HepG2 (cell line): ENCODE results near the gene SRSF8. TPM values are rescaled to one million over a fixed set of nuclear protein-coding genes. Genes with fewer than 3 reads are reported as not detected.

ENCODE experiments used
- ATAC-seq: fragments of 200-7000 bp; cut with Tn5 transposase; 3 replicates; pipeline ENCODE4 v1.9.1; 2020; ENCODE audit warnings: mild to moderate bottlenecking, moderate library complexity
- Bru-seq: library from RNA; stranded (reverse); fragments of 400-500 nt; gene quantifications from one replicate; lab custom pipeline; 2021; lab: Mats Ljungman, UMichigan
- BruChase-seq, 2 experiments: library from RNA; stranded (reverse); fragments of 400-500 nt; gene quantifications; one replicate each; lab custom pipeline; 2021; lab: Mats Ljungman, UMichigan
- BruUV-seq: library from RNA; stranded (reverse); fragments of 400-500 nt; replicated peaks from 2 replicates; lab custom pipeline; 2021; lab: Mats Ljungman, UMichigan
- CTCF ChIA-PET: fragments of 300-600 bp; formaldehyde crosslinking; extraction: SDS; loops from one replicate; lab custom pipeline; 2021; ENCODE audit warnings: low total read pairs, inconsistent platforms, low intra/inter-chr PET ratio; lab: Yijun Ruan, JAX
- POLR2A ChIA-PET: fragments of 350-600 bp; sonication (Branson Sonifier 250); formaldehyde crosslinking; loops from one replicate; lab custom pipeline; 2020; ENCODE audit warnings: antibody characterized with exemption, inconsistent platforms; lab: Yijun Ruan, JAX
- DNase-seq: peaks from one replicate; pipeline ENCODE4 v3.0.0-alpha.2; 2015; ENCODE audit warnings: low spot score
- FAIRE-seq: peaks from 3 replicates; lab custom pipeline; 2011; peaks lifted over from hg19 to GRCh38; lab: Jason Lieb, UNC
- H2AFZ ChIP-seq: one replicate; pipeline ENCODE4 v1.6.1; 2011; ENCODE audit warnings: low read length, inconsistent platforms
- H3K27ac ChIP-seq: fragments of 300-600 bp; 3 replicates; pipeline ENCODE4 v1.8.0; 2011; ENCODE audit warnings: mixed run types, mild to moderate bottlenecking, mixed read lengths, low read length, inconsistent platforms; ENCODE audit not compliant: insufficient read depth; ENCODE audit errors: extremely low read length
- H3K27me3 ChIP-seq, 2 experiments: fragments of 200-600 bp in 1 of 2; 2 replicates in 1 of 2; 3 replicates in 1 of 2; pipeline versions ENCODE4 v1.6.0 to v1.8.0; 2011; ENCODE audit warnings: low read length in 2 of 2, mild to moderate bottlenecking in 2 of 2, moderate library complexity in 2 of 2, inconsistent platforms in 1 of 2; ENCODE audit not compliant: insufficient read depth in 2 of 2, control insufficient read depth in 1 of 2
- H3K36me3 ChIP-seq, 2 experiments: fragments of 200-600 bp in 1 of 2; replicated peaks in 1 of 2; 2 replicates in 1 of 2; 3 replicates in 1 of 2; pipeline versions ENCODE4 v1.5.1 to v1.8.0; 2011; ENCODE audit warnings: low read length in 2 of 2, inconsistent platforms in 1 of 2; ENCODE audit not compliant: insufficient read depth in 2 of 2, control insufficient read depth in 1 of 2
- H3K4me1 ChIP-seq: 2 replicates; pipeline ENCODE4 v1.5.1; 2012; ENCODE audit warnings: low read length, inconsistent platforms; ENCODE audit not compliant: insufficient read depth
- H3K4me2 ChIP-seq: 2 replicates; pipeline ENCODE4 v1.6.0; 2011; ENCODE audit warnings: low read depth, low read length, inconsistent platforms
- H3K4me3 ChIP-seq, 3 experiments: fragments of 200-600 bp in 1 of 3; sonication (generic), shearing (Covaris generic) in 1 of 3; replicated peaks in 1 of 3; 2 replicates each; pipeline ENCODE4 v1.5.1; 2011 to 2016; ENCODE audit warnings: low read length in 3 of 3, inconsistent platforms in 2 of 3, low read depth in 2 of 3, mild to moderate bottlenecking in 2 of 3, control low read depth in 1 of 3, mixed read lengths in 1 of 3; ENCODE audit not compliant: insufficient read depth in 1 of 3
- H3K79me2 ChIP-seq: one replicate; pipeline ENCODE4 v1.6.1; 2011; ENCODE audit warnings: low read length, inconsistent platforms; ENCODE audit not compliant: insufficient read depth
- H3K9ac ChIP-seq: 2 replicates; pipeline ENCODE4 v1.6.0; 2011; ENCODE audit warnings: mild to moderate bottlenecking, low read depth, low read length, inconsistent platforms; ENCODE audit not compliant: insufficient read depth
- H3K9me3 ChIP-seq: 2 replicates; pipeline ENCODE4 v1.5.1; 2012; ENCODE audit warnings: mild to moderate bottlenecking, low read length
- H4K20me1 ChIP-seq: 2 replicates; pipeline ENCODE4 v1.6.0; 2011; ENCODE audit warnings: inconsistent platforms, mild to moderate bottlenecking, low read length, moderate library complexity; ENCODE audit not compliant: insufficient read depth
- FOXK1 ChIP-seq: sonication (generic); formaldehyde crosslinking; IDR thresholded peaks from 2 replicates; pipeline ENCODE4 v1.4.0; 2020; ENCODE audit warnings: low read depth, missing genetic modification reagents, borderline replicate concordance
- POLR2A ChIP-seq, 2 experiments: IDR thresholded peaks; 2 replicates each; pipeline ENCODE4 v1.6.1; 2011; ENCODE audit warnings: low read depth in 2 of 2, low read length in 2 of 2, mild to moderate bottlenecking in 1 of 2, moderate library complexity in 1 of 2; ENCODE audit not compliant: insufficient read depth in 1 of 2
- SMYD3 ChIP-seq: sonication (generic); formaldehyde crosslinking; IDR thresholded peaks from 2 replicates; pipeline ENCODE4 v1.8.1; 2023; ENCODE audit warnings: mild to moderate bottlenecking, missing genetic modification reagents
- SRY ChIP-seq: sonication (generic); formaldehyde crosslinking; IDR thresholded peaks from 2 replicates; pipeline ENCODE4 v1.8.0; 2022; ENCODE audit warnings: mild to moderate bottlenecking, missing genetic modification reagents
- ZNF264 ChIP-seq: sonication (generic); formaldehyde crosslinking; IDR thresholded peaks from 2 replicates; pipeline ENCODE4 v1.4.0; 2020; ENCODE audit warnings: missing genetic modification reagents
- ZSCAN5A ChIP-seq: sonication (generic); formaldehyde crosslinking; IDR thresholded peaks from 2 replicates; pipeline ENCODE4 v1.8.0; 2022; ENCODE audit warnings: mild to moderate bottlenecking, missing genetic modification reagents, borderline replicate concordance
- WGBS: methylation state at CpG from one replicate; pipeline ENCODE4 v1.1.6; 2017; ENCODE audit warnings: low lambda C conversion rate; 5-methylcytosine and 5-hydroxymethylcytosine counted together
- in situ Hi-C: cut with HindIII; loops from 2 replicates; pipeline ENCODE4 v1.10.0; 2017; ENCODE audit warnings: low pct_unique_long_range_greater_than_20kb; ENCODE audit not compliant: extremely low pct_ligation_motif_present
- intact Hi-C: fragments of 100-400 bp; cut with micrococcal nuclease; formaldehyde crosslinking; loops from one replicate; pipeline ENCODE4 v1.10.0; 2022; ENCODE audit not compliant: unreplicated experiment
- long read RNA-seq, 2 experiments: library from RNA in 1 of 2; library from polyadenylated mRNA in 1 of 2; stranded (forward) in 1 of 2; unstranded in 1 of 2; transcript quantifications; one replicate each; pipeline ENCODE4 v2.0.0, GENCODE V29; 2019 to 2022
- polyA minus RNA-seq, 3 experiments: library from RNA; depleted of rRNA, polyadenylated mRNA; stranded (reverse); fragments of >200 nt; gene quantifications; 2 replicates each; pipeline ENCODE4 v1.2.3, GENCODE V29; 2011; ENCODE audit warnings: low replicate concordance in 1 of 3
- polyA plus RNA-seq, 8 experiments: library from polyadenylated mRNA; depleted of rRNA in 3 of 8; stranded (reverse) in 7 of 8; unstranded in 1 of 8; fragments of >200 nt; fragmentation: Illumina TruSeq in 4 of 8; extraction: Trizol in 4 of 8; gene quantifications; 2 replicates each; pipeline versions ENCODE4 v1.2.1 to v1.2.3, GENCODE V29; 2011 to 2016; ENCODE audit warnings: low read depth in 4 of 8, missing spikeins in 1 of 8, mixed read lengths in 1 of 8; ENCODE audit not compliant: insufficient read depth in 1 of 8
- total RNA-seq, 5 experiments: library from RNA; depleted of rRNA; stranded (reverse); fragments of >200 nt; fragmentation: Illumina TruSeq; extraction: Trizol; gene quantifications; 2 replicates each; pipeline ENCODE4 v1.2.3, GENCODE V29; 2016; ENCODE audit warnings: low read depth in 1 of 5
- TF ChIP-seq, protein P1 (sequence below): sonication (generic); formaldehyde crosslinking; IDR thresholded peaks from 2 replicates; pipeline ENCODE4 v1.4.0; 2020; ENCODE audit warnings: mild to moderate bottlenecking, missing genetic modification reagents
- TF ChIP-seq, protein P2 (sequence below): sonication (generic); formaldehyde crosslinking; IDR thresholded peaks from 2 replicates; pipeline ENCODE4 v1.8.0; 2022; ENCODE audit warnings: mild to moderate bottlenecking, missing genetic modification reagents
- TF ChIP-seq, protein P3 (sequence below): sonication (generic); formaldehyde crosslinking; IDR thresholded peaks from 2 replicates; pipeline ENCODE4 v1.4.0; 2020; ENCODE audit warnings: missing genetic modification reagents
- TF ChIP-seq, protein P4 (sequence below): sonication (generic); formaldehyde crosslinking; IDR thresholded peaks from 2 replicates; pipeline ENCODE4 v1.8.1; 2023; ENCODE audit warnings: mild to moderate bottlenecking, missing genetic modification reagents, borderline replicate concordance

Gene SRSF8
- total RNA-seq (2016; rRNA removed; fragmentation: Illumina TruSeq; extraction: Trizol) = 25.8 and 33.0 TPM in 2 replicates
- 9.6 and 12.2 TPM in 2 replicates for total RNA-seq (2016; cell fraction: cytosol; rRNA removed; fragmentation: Illumina TruSeq; extraction: Trizol; ENCODE audit: low read depth)
- 23.0 and 30.3 TPM in 2 replicates for total RNA-seq (2016; cell fraction: insoluble cytoplasmic fraction; rRNA removed; fragmentation: Illumina TruSeq; extraction: Trizol)
- total RNA-seq (2016; cell fraction: membrane; rRNA removed; fragmentation: Illumina TruSeq; extraction: Trizol) = 27.0 and 27.8 TPM in 2 replicates
- total RNA-seq (2016; cell fraction: nucleus; rRNA removed; fragmentation: Illumina TruSeq; extraction: Trizol) = 15.5 and 15.9 TPM in 2 replicates
- polyA plus RNA-seq (2011; rRNA removed) = 21.8 and 22.2 TPM in 2 replicates
- 13.2 and 19.2 TPM in 2 replicates for polyA plus RNA-seq (2011; cell fraction: cytosol; rRNA removed)
- polyA plus RNA-seq (2011; cell fraction: nucleus; rRNA removed) = 10.1 and 13.8 TPM in 2 replicates
- polyA plus RNA-seq (2012) = 22.3 and 23.1 TPM in 2 replicates
- 15.5 and 15.7 TPM in 2 replicates for polyA plus RNA-seq (2016; cell fraction: cytosol; fragmentation: Illumina TruSeq; extraction: Trizol; ENCODE audit: low read depth)
- polyA plus RNA-seq (2016; cell fraction: insoluble cytoplasmic fraction; fragmentation: Illumina TruSeq; extraction: Trizol; ENCODE audit: low read depth) = 39.8 and 40.4 TPM in 2 replicates
- polyA plus RNA-seq (2016; cell fraction: membrane; fragmentation: Illumina TruSeq; extraction: Trizol; ENCODE audit: low read depth) = 26.1 and 26.7 TPM in 2 replicates
- polyA plus RNA-seq (2016; cell fraction: nucleus; fragmentation: Illumina TruSeq; extraction: Trizol; ENCODE audit: insufficient read depth, low read depth) = 25.6 and 28.8 TPM in 2 replicates
- polyA minus RNA-seq (2011; rRNA and poly(A)+ RNA removed; ENCODE audit: low replicate concordance) = 18.5 and 20.8 TPM in 2 replicates
- polyA minus RNA-seq (2011; cell fraction: cytosol; rRNA and poly(A)+ RNA removed) = 8.7 and 9.5 TPM in 2 replicates
- 11.7 and 14.9 TPM in 2 replicates for polyA minus RNA-seq (2011; cell fraction: nucleus; rRNA and poly(A)+ RNA removed)
- percentile 94 among the genes with signal in this experiment for Bru-seq, nascent RNA
- percentile 98 among the genes with signal in this experiment for BruChase-seq, experiment 1, labeled RNA remaining after a 6-hour chase
- BruChase-seq, experiment 2, labeled RNA remaining after a 2-hour chase = percentile 97 among the genes with signal in this experiment
- long read RNA-seq, experiment 1, full-length matches to known transcripts = 31 of 33 reads
- long read RNA-seq, experiment 1, partial matches to known transcripts = 0 of 33 reads
- long read RNA-seq, experiment 1, other reads (novel, unspliced or antisense) = 2 of 33 reads
- long read RNA-seq, experiment 2, full-length matches to known transcripts = 58 of 59 reads
- long read RNA-seq, experiment 2, partial matches to known transcripts = 0 of 59 reads
- long read RNA-seq, experiment 2, other reads (novel, unspliced or antisense) = 1 of 59 reads

DNA sequence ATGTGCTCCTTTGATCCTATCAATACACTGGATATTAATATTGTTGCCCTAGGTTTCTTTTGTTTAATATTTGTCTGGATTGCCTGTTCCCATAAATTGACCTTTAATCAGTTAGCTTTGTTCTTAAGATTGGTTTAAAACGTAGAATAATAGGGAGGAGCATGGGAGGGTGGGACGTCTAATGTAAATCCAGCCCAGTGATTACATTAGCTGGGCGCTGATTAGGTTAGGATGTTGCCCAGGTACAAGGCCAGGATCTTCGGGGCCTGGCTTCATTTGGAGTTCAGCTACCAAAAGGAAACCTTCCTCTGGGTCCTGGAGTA lies at the start of gene SRSF8:
TSS of gene SRSF8 (plus strand) at position 204 of the 323 bp plus-strand sequence. CDS start 308 bp downstream, outside the sequence.
- peak within 1 kb of the TSS; percentile 93 for H3K27ac ChIP-seq
- peak within 1 kb of the TSS; percentile 80 to 97 (median 93) for H3K4me3 ChIP-seq
- peak within 1 kb of the TSS; percentile 76 for H2AFZ ChIP-seq
- ChIA-PET CTCF (no interaction called here), POLR2A (interaction anchor here (1.0 to 3.5 kb wide), 12 partner anchors 13 to 1276 kb away, joined by 3 to 48 read pairs (median 6); partner anchors contain the start of genes CEP57, CWC15, ENDOD1 and FAM76B)
- no peaks in the 10 kb centered on the region for H3K9me3 ChIP-seq
- no TSS peak for BruUV-seq
- no peaks in the 10 kb centered on the region; a peak in 1 of 5 replicates for H3K27me3 ChIP-seq
- in situ Hi-C loops (loop anchor here (10.0 kb wide), 1 partner anchor 638 kb away; no protein-coding TSS in a partner anchor), intact Hi-C loops (loop anchor here (1.0 to 10.0 kb wide), 2 partner anchors 83 to 552 kb away; partner anchors contain the start of gene C11orf97)
- peaks cover 24% of the 10 kb centered on the region for H3K79me2 ChIP-seq
- peaks cover 18% of the 10 kb centered on the region for H3K4me1 ChIP-seq
- peak; percentile 48 for ATAC-seq
- H3K4me2 ChIP-seq = peak within 1 kb of the TSS; percentile 82
- WGBS = 0% methylated on average over 4 of the region's 4 CpGs
- no peak for FAIRE-seq
- H4K20me1 ChIP-seq = peaks cover 3% of the 10 kb centered on the region; the same call in 1 of the 2 replicates
- no peaks in the 10 kb centered on the region for H3K36me3 ChIP-seq
- H3K9ac ChIP-seq = peak within 1 kb of the TSS; percentile 94
- DNase-seq = no peak
- TF ChIP-seq, protein P1, sequence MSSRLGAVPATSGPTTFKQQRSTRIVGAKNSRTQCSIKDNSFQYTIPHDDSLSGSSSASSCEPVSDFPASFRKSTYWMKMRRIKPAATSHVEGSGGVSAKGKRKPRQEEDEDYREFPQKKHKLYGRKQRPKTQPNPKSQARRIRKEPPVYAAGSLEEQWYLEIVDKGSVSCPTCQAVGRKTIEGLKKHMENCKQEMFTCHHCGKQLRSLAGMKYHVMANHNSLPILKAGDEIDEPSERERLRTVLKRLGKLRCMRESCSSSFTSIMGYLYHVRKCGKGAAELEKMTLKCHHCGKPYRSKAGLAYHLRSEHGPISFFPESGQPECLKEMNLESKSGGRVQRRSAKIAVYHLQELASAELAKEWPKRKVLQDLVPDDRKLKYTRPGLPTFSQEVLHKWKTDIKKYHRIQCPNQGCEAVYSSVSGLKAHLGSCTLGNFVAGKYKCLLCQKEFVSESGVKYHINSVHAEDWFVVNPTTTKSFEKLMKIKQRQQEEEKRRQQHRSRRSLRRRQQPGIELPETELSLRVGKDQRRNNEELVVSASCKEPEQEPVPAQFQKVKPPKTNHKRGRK (CRISPR knock-in tag) = no peak
- TF ChIP-seq ZSCAN5A (CRISPR knock-in tag) = 0 out of 2 replicates have a peak, but pooled peaks have one; percentile 68
- TF ChIP-seq SRY (CRISPR knock-in tag) = no peak
- 0 out of 2 replicates have a peak, but pooled peaks have one; percentile 27 for TF ChIP-seq SMYD3 (CRISPR knock-in tag)
- TF ChIP-seq ZNF264 (CRISPR knock-in tag) = no peak
- TF ChIP-seq, protein P2, sequence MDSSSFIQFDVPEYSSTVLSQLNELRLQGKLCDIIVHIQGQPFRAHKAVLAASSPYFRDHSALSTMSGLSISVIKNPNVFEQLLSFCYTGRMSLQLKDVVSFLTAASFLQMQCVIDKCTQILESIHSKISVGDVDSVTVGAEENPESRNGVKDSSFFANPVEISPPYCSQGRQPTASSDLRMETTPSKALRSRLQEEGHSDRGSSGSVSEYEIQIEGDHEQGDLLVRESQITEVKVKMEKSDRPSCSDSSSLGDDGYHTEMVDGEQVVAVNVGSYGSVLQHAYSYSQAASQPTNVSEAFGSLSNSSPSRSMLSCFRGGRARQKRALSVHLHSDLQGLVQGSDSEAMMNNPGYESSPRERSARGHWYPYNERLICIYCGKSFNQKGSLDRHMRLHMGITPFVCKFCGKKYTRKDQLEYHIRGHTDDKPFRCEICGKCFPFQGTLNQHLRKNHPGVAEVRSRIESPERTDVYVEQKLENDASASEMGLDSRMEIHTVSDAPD (CRISPR knock-in tag) = 0 out of 2 replicates have a peak, but pooled peaks have one; percentile 42
- TF ChIP-seq POLR2A (IDR thresholded peaks at IDR 0.05; ENCODE audit: insufficient read depth in 1 of 2, low read depth in 2 of 2, low read length in 2 of 2) = peak in 1 of 2 experiments; percentile 28; a peak in 1 of 4 replicates
- TF ChIP-seq, protein P3, sequence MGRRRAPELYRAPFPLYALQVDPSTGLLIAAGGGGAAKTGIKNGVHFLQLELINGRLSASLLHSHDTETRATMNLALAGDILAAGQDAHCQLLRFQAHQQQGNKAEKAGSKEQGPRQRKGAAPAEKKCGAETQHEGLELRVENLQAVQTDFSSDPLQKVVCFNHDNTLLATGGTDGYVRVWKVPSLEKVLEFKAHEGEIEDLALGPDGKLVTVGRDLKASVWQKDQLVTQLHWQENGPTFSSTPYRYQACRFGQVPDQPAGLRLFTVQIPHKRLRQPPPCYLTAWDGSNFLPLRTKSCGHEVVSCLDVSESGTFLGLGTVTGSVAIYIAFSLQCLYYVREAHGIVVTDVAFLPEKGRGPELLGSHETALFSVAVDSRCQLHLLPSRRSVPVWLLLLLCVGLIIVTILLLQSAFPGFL = no peak
- TF ChIP-seq, protein P4, sequence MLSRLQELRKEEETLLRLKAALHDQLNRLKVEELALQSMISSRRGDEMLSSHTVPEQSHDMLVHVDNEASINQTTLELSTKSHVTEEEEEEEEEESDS (CRISPR knock-in tag) = peak; percentile 34; the same call in 1 of the 2 replicates
- no peak for TF ChIP-seq FOXK1 (CRISPR knock-in tag)
